Measurements from ENCODE around the gene PCDHB4. TPM values are rescaled to one million over a fixed set of nuclear protein-coding genes. Genes with fewer than 3 reads are reported as not detected.
"Not testable (repeated sequence)": the region's sequence is repeated elsewhere in the genome, so short reads cannot be mapped to it uniquely, and the experiment has no call there.

The PCDHB4 gene
- total RNA-seq, 1 experiment from 2014 or later: 0.40 TPM

DNA sequence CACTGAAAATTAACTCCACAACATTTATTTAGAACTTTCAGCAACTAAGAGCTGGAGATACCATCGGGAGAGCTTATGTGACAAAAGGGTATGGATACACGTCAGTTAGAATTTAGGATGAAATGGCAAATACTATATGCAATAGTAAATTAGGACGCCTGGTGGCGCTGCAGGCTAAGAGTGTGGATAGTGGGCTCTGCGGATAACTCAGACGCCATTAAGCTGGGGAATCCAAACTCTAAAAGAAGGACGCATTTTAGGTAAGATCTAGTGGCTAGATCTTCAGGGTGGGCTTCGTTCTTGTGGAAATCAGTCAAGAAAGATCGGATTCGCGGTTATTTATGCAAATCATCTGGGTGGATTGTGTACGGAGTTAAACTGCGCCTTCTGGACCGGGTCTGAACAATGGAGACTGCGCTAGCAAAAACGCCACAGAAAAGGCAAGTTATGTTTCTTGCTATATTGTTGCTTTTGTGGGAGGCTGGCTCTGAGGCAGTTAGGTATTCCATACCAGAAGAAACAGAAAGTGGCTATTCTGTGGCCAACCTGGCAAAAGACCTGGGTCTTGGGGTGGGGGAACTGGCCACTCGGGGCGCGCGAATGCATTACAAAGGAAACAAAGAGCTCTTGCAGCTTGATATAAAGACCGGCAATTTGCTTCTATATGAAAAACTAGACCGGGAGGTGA, 13.6 kb downstream of the PCDHB4 start, which contains the start of gene PCDHB5:
TSS of gene PCDHB5 (plus strand) at position 177 of the 688 bp plus-strand sequence. CDS start at position 406, 229 bp downstream.
- in situ Hi-C loops (cut with HindIII; ENCODE audit: low pct_unique_long_range_greater_than_20kb, low sequenced_read_pairs): no loop called here
- peak; percentile 80 for DNase-seq (ENCODE audit: low read depth, low spot score)

GRCh38 chr5:141135718-141136266, 14.2 kb downstream of the PCDHB4 start:
- in situ Hi-C loops (cut with HindIII; ENCODE audit: low pct_unique_long_range_greater_than_20kb, low sequenced_read_pairs): no loop called here
- no peak for DNase-seq (ENCODE audit: low read depth, low spot score)

- in situ Hi-C loops (cut with HindIII; ENCODE audit: low pct_unique_long_range_greater_than_20kb, low sequenced_read_pairs); DNase-seq (ENCODE audit: low read depth, low spot score): not testable (repeated sequence)
Measured at GRCh38 chr5:141137346-141137745, 15.7 kb downstream of the PCDHB4 start.

- in situ Hi-C loops (cut with HindIII; ENCODE audit: low pct_unique_long_range_greater_than_20kb, low sequenced_read_pairs): no loop called here
- DNase-seq (ENCODE audit: low read depth, low spot score): peak; percentile 67
Measured at GRCh38 chr5:141149812-141150211, 28.2 kb downstream of the PCDHB4 start, which contains the start of gene PCDHB6. TSS of gene PCDHB6 (plus strand) at chr5:141150057. CDS start at chr5:141150258, 201 bp downstream.

DNA sequence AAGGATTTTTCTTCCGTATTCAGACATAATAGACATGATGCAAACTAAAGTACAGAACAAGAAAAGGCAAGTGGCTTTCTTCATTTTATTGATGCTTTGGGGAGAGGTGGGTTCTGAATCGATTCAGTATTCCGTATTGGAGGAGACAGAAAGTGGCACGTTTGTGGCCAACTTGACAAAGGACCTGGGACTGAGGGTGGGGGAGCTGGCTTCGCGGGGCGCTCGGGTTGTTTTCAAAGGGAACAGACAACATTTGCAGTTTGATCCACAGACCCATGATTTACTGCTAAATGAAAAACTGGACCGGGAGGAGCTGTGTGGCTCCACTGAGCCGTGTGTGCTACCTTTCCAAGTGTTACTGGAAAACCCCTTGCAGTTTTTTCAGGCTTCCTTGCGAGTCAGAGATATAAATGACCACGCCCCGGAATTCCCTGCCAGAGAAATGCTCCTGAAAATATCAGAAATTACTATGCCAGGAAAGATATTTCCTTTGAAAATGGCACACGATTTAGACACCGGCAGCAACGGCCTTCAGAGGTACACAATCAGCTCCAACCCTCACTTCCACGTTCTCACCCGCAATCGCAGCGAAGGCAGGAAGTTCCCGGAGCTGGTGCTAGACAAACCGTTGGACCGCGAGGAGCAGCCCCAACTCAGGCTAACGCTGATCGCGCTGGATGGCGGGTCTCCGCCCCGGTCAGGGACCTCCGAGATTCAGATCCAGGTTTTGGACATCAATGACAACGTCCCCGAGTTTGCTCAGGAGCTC, 28.8 kb downstream of the PCDHB4 start:
- DNase-seq (ENCODE audit: low read depth, low spot score): no peak
- in situ Hi-C loops (cut with HindIII; ENCODE audit: low pct_unique_long_range_greater_than_20kb, low sequenced_read_pairs): no loop called here

GRCh38 chr5:141150993-141151325, 29.3 kb downstream of the PCDHB4 start:
- DNase-seq (ENCODE audit: low read depth, low spot score): no peak
- in situ Hi-C loops (cut with HindIII; ENCODE audit: low pct_unique_long_range_greater_than_20kb, low sequenced_read_pairs): no loop called here

DNA sequence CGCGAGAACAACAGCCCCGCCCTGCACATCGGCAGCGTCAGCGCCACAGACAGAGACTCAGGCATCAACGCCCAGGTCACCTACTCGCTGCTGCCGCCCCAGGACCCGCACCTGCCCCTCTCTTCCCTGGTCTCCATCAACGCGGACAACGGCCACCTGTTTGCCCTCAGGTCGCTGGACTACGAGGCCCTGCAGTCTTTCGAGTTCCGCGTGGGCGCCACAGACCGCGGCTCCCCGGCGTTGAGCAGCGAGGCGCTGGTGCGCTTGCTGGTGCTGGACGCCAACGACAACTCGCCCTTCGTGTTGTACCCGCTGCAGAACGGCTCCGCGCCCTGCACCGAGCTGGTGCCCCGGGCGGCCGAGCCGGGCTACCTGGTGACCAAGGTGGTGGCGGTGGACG, 30.0 kb downstream of the PCDHB4 start:
- DNase-seq (ENCODE audit: low read depth, low spot score); in situ Hi-C loops (cut with HindIII; ENCODE audit: low pct_unique_long_range_greater_than_20kb, low sequenced_read_pairs): not testable (repeated sequence)

DNA sequence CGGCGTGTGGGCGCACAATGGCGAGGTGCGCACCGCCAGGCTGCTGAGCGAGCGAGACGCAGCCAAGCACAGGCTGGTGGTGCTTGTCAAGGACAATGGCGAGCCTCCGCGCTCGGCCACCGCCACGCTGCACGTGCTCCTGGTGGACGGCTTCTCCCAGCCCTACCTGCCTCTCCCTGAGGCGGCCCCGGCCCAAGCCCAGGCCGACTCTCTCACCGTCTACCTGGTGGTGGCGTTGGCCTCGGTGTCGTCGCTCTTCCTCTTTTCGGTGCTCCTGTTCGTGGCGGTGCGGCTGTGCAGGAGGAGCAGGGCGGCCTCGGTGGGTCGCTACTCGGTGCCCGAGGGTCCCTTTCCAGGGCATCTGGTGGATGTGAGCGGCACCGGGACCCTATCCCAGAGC, 30.5 kb downstream of the PCDHB4 start:
- in situ Hi-C loops (cut with HindIII; ENCODE audit: low pct_unique_long_range_greater_than_20kb, low sequenced_read_pairs); DNase-seq (ENCODE audit: low read depth, low spot score): not testable (repeated sequence)

GRCh38 chr5:141155540-141156374, 34.1 kb downstream of the PCDHB4 start:
- in situ Hi-C loops (cut with HindIII; ENCODE audit: low pct_unique_long_range_greater_than_20kb, low sequenced_read_pairs): no loop called here

GRCh38 chr5:141157356-141157755, 35.7 kb downstream of the PCDHB4 start:
- in situ Hi-C loops (cut with HindIII; ENCODE audit: low pct_unique_long_range_greater_than_20kb, low sequenced_read_pairs); DNase-seq (ENCODE audit: low read depth, low spot score): not testable (repeated sequence)

More at GRCh38 chr5:141155540-141156374, 34.1 kb downstream of the PCDHB4 start:
- peak; percentile 54 for DNase-seq (ENCODE audit: low read depth, low spot score)

DNA sequence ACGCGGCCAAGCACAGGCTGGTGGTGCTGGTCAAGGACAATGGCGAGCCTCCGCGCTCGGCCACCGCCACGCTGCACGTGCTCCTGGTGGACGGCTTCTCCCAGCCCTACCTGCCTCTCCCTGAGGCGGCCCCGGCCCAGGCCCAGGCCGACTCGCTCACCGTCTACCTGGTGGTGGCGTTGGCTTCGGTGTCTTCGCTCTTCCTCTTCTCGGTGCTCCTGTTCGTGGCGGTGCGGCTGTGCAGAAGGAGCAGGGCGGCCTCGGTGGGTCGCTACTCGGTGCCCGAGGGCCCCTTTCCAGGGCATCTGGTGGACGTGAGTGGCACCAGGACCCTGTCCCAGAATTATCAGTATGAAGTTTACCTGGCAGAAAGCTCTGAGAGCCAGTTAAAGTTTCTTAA, 36.3 kb downstream of the PCDHB4 start:
- in situ Hi-C loops (cut with HindIII; ENCODE audit: low pct_unique_long_range_greater_than_20kb, low sequenced_read_pairs); DNase-seq (ENCODE audit: low read depth, low spot score): not testable (repeated sequence)

DNA sequence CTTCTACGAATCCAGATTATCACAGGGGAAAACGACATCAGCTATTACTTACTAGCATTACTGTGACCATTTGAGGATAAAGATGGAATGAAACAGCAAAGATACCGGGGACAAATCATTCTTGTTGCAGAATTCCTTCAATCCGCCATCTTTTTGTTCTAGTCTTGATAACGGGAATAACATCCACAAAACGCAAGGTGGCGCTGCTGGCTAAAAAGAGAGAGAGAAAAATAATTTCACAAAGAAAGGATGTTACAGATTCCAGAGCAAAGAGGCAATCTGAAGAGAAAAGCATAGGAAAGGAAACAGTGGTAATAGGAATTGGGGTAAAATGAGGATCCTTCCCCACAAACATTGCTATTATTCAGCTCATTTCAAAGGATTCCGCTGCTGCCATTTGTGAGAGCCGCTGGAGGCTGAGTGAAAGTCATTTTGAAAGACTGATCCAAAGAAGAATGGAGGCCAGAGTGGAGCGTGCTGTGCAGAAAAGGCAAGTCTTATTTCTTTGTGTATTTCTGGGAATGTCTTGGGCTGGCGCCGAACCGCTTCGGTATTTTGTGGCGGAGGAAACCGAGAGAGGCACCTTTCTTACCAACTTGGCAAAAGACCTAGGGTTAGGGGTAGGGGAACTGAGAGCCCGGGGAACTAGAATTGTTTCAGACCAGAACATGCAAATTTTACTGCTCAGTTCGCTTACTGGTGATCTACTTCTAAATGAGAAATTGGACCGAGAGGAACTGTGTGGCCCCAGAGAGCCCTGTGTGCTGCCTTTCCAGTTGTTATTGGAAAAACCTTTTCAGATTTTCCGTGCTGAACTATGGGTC, 51.0 kb downstream of the PCDHB4 start, which contains the start of gene PCDHB7:
TSS of gene PCDHB7 (plus strand) at position 264 of the 824 bp plus-strand sequence. CDS start at position 456, 192 bp downstream.
- peak; percentile 70 for DNase-seq (ENCODE audit: low read depth, low spot score)
- in situ Hi-C loops (cut with HindIII; ENCODE audit: low pct_unique_long_range_greater_than_20kb, low sequenced_read_pairs): no loop called here

DNA sequence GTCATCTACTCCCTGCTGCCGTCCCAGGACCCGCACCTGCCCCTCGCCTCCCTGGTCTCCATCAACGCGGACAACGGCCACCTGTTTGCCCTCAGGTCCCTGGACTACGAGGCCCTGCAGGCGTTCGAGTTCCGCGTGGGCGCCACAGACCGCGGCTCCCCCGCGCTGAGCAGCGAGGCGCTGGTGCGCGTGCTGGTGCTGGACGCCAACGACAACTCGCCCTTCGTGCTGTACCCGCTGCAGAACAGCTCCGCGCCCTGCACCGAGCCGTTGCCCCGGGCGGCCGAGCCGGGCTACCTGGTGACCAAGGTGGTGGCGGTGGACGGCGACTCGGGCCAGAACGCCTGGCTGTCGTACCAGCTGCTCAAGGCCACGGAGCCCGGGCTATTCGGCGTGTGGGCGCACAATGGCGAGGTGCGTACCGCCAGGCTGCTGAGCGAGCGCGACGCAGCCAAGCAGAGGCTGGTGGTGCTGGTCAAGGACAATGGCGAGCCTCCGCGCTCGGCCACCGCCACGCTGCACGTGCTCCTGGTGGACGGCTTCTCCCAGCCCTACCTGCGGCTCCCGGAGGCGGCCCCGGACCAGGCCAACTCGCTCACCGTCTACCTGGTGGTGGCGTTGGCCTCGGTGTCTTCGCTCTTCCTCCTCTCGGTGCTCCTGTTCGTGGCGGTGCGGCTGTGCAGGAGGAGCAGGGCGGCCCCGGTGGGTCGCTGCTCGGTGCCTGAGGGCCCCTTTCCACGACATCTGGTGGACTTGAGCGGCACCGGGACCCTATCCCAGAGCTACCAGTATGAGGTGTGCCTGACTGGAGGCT, 52.9 kb downstream of the PCDHB4 start:
- in situ Hi-C loops (cut with HindIII; ENCODE audit: low pct_unique_long_range_greater_than_20kb, low sequenced_read_pairs); DNase-seq (ENCODE audit: low read depth, low spot score): not testable (repeated sequence)
